Pancreas (tissue), 10 donors: ENCODE results near the gene SLIT3. TPM values are rescaled to one million over a fixed set of nuclear protein-coding genes. Genes with fewer than 3 reads are reported as not detected.

Experiments used
- ATAC-seq, 4 donors: fragments of 200-7000 bp; cut with Tn5 transposase; one replicate each; pipeline versions ENCODE4 v1.8.0 to v1.9.1; 2020; ENCODE audit warnings: mild to moderate bottlenecking in 4 of 4, moderate library complexity in 4 of 4
- DNase-seq, 6 donors: peaks; one replicate each; pipeline ENCODE4 v3.0.0-alpha.2; 2020
- FAIRE-seq: peaks from 2 replicates; lab custom pipeline; 2012; peaks lifted over from hg19 to GRCh38; lab: Jason Lieb, UNC
- H3K27ac ChIP-seq, 4 donors: fragments of 200-600 bp; sonication (generic); 1 replicate in 3 of 4; 2 replicates in 1 of 4; pipeline versions ENCODE4 v1.5.0 to v1.8.0; 2020
- H3K27me3 ChIP-seq, 4 donors: fragments of 200-600 bp; one replicate each; pipeline ENCODE4 v1.8.0; 2021
- H3K36me3 ChIP-seq, 3 donors: fragments of 200-600 bp; sonication (generic) in 1 of 3; one replicate each; pipeline versions ENCODE4 v1.5.0 to v1.8.0; 2020 to 2021
- H3K4me1 ChIP-seq, 3 donors: fragments of 200-600 bp; one replicate each; pipeline ENCODE4 v1.8.0; 2021
- H3K4me3 ChIP-seq, 4 donors: fragments of 200-600 bp; sonication (generic) in 2 of 4; one replicate each; pipeline versions ENCODE4 v1.5.0 to v1.8.0; 2020 to 2021
- H3K9me3 ChIP-seq, 4 donors: fragments of 200-600 bp; one replicate each; pipeline ENCODE4 v1.8.0; 2021
- WGBS, 2 donors: extraction: QIAGEN DNeasy Blood & Tissue Kit; methylation state at CpG; one replicate each; pipeline ENCODE4 v1.1.7; 2013; 5-methylcytosine and 5-hydroxymethylcytosine counted together
- intact Hi-C, 3 donors: fragments of 100-400 bp; cut with DNase I; formaldehyde crosslinking; loops; one replicate each; pipeline versions ENCODE4 v1.11.1 to v1.14.2; 2022
- microRNA-seq, 2 donors: library from miRNA; unstranded; fragments of <30 nt; microRNA quantifications; one replicate each; pipeline versions ENCODE4 to v1.1.0, GENCODE V29; 2019 to 2020
- polyA plus RNA-seq, 2 donors: library from polyadenylated mRNA; stranded (reverse); fragments of 200-250 nt; gene quantifications; one replicate each; pipeline ENCODE4 v1.2.3, GENCODE V29; 2013
- total RNA-seq, 6 donors: library from RNA; stranded (reverse); fragmentation: NEBNext Ultra II Directional in 4 of 6; extraction: Animal tissue kit (Norgen Biotek cat#: 25700) in 4 of 6; gene quantifications; one replicate each; pipeline versions ENCODE4 v1.2.1 to v1.2.4, GENCODE V29; 2021 to 2023
- TF ChIP-seq, protein P1 (sequence below), 4 donors: fragments of 200-600 bp; sonication (generic) in 3 of 4; IDR thresholded peaks; one replicate each; pipeline versions ENCODE4 v1.5.0 to v1.8.0; 2021; ENCODE audit warnings: antibody characterized with exemption in 4 of 4
- donor health status: healthy with polysubstance abuse.
- donor health status: DM: no; HTN: no; CAD: no; lungs with moderate emphysema.
- donor health status: DM: no; HTN: no; CAD: no.
- donor health status: control.
- donor health status: control.
- donor health status: Bipolar disorder and iron deficiency.
- donor health status: DM: yes; HTN: yes; CAD: no.
- donor health status: DM: no; HTN: no; CAD: no.
- donor health status: DM: no; HTN: no; CAD: no.
- donor health status: DM: yes; HTN: yes; CAD: no.

The SLIT3 gene
- total and polyA plus RNA-seq, 8 donors: 1.1 to 11.4 (median 2.1) TPM

DNA sequence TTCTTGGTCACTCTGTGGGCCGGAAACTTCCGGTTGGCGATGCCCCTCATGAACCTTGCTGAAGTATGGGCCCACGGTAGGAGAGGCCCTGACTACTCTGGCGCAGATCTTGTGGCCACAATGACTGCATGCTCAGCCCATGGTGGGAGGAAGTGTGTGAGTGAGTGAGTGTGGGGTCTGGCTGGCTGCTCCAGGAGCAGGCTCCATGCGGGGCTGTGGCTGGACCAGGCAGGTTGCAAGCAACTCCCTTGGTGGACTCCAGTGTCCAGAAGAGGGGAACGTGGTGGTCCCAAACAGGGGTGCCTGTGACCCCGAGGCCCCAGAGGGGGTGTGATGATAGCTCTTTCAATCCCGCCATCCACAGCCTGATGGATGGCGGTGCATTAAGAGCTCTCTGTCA is 686.3 kb downstream of the SLIT3 start:
- Histone ChIP-seq H3K27ac (no peak overlapping the region), H3K9me3 (no peaks in the 10 kb centered on the region), H3K4me3 (no peak overlapping the region), H3K36me3 (no peaks in the 10 kb centered on the region), H3K4me1 (no peaks in the 10 kb centered on the region), H3K27me3 (no peaks in the 10 kb centered on the region)
- ATAC-seq (no peak), FAIRE-seq (no peak), DNase-seq (no peak)
- intact Hi-C loops: no loop called here
- TF ChIP-seq, protein P1, sequence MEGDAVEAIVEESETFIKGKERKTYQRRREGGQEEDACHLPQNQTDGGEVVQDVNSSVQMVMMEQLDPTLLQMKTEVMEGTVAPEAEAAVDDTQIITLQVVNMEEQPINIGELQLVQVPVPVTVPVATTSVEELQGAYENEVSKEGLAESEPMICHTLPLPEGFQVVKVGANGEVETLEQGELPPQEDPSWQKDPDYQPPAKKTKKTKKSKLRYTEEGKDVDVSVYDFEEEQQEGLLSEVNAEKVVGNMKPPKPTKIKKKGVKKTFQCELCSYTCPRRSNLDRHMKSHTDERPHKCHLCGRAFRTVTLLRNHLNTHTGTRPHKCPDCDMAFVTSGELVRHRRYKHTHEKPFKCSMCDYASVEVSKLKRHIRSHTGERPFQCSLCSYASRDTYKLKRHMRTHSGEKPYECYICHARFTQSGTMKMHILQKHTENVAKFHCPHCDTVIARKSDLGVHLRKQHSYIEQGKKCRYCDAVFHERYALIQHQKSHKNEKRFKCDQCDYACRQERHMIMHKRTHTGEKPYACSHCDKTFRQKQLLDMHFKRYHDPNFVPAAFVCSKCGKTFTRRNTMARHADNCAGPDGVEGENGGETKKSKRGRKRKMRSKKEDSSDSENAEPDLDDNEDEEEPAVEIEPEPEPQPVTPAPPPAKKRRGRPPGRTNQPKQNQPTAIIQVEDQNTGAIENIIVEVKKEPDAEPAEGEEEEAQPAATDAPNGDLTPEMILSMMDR (IDR thresholded peaks at IDR 0.05): no peak
- WGBS, 2 donors: 92 to 97% methylated on average over 10 of the region's 10 CpGs

GRCh38 chr5:168613996-168614395 is 686.9 kb downstream of the SLIT3 start:
- intact Hi-C loops: no loop called here
- TF ChIP-seq, protein P1 (IDR thresholded peaks at IDR 0.05): no peak
- H3K27ac ChIP-seq: no peak overlapping the region

DNA sequence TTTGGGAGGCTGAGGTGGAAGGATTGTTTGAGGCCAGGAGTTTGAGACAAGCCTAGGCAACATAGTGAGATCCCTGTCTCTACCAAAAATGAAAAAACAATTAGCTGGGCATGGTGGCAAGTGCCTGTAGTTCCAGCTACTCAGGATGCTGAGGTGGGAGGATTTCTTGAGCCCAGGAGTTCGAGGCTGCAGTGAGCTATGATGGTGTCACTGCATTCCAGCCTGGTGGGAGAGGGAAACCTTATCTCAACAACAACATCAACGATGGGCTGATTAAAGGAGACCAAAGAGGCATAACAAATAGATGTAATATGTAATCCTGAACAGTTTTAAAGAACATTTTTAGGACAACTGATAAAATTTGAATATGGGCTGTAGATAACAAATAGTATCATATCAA is 687.5 kb downstream of the SLIT3 start:
- Histone ChIP-seq H3K9me3 (no peaks in the 10 kb centered on the region), H3K36me3 (no peaks in the 10 kb centered on the region), H3K27me3 (no peaks in the 10 kb centered on the region), H3K4me3 (no peak overlapping the region), H3K4me1 (no peaks in the 10 kb centered on the region), H3K27ac (no peak overlapping the region)
- no peak for DNase-seq
- no peak for FAIRE-seq
- intact Hi-C loops: no loop called here
- WGBS, 2 donors: 24% methylated on average over 2 of the region's 2 CpGs
- TF ChIP-seq, protein P1 (IDR thresholded peaks at IDR 0.05): no peak
- no peak for ATAC-seq

More at GRCh38 chr5:168613996-168614395, 686.9 kb downstream of the SLIT3 start:
- H3K27me3 ChIP-seq: no peaks in the 10 kb centered on the region
- 23 to 26% methylated on average over 1 of the region's 1 CpG for WGBS, 2 donors
- no peak overlapping the region for H3K4me3 ChIP-seq
- DNase-seq (no peak), FAIRE-seq (no peak), ATAC-seq (no peak)
- no peaks in the 10 kb centered on the region for H3K9me3 ChIP-seq
- no peaks in the 10 kb centered on the region for H3K4me1 ChIP-seq
- H3K36me3 ChIP-seq: no peaks in the 10 kb centered on the region

GRCh38 chr5:168612996-168613395 is 687.9 kb downstream of the SLIT3 start:
- Histone ChIP-seq H3K27me3 (no peaks in the 10 kb centered on the region), H3K36me3 (no peaks in the 10 kb centered on the region), H3K4me3 (no peak overlapping the region), H3K27ac (no peak overlapping the region), H3K9me3 (no peaks in the 10 kb centered on the region), H3K4me1 (no peaks in the 10 kb centered on the region)
- DNase-seq (peak in 1 of 6 donors; percentile 16), ATAC-seq (peak; percentile 73 to 95 (median 89)), FAIRE-seq (peak; percentile 37)
- TF ChIP-seq, protein P1 (IDR thresholded peaks at IDR 0.05): no peak
- 6 to 7% methylated on average over 2 of the region's 2 CpGs for WGBS, 2 donors
- intact Hi-C loops: no loop called here

GRCh38 chr5:168612123-168612522 is 688.8 kb downstream of the SLIT3 start:
- no peaks in the 10 kb centered on the region for H3K36me3 ChIP-seq
- 71 to 76% methylated on average over 4 of the region's 4 CpGs for WGBS, 2 donors
- no peak overlapping the region for H3K4me3 ChIP-seq
- TF ChIP-seq, protein P1 (IDR thresholded peaks at IDR 0.05): no peak
- H3K27me3 ChIP-seq: no peaks in the 10 kb centered on the region
- no peak overlapping the region for H3K27ac ChIP-seq
- no peaks in the 10 kb centered on the region for H3K4me1 ChIP-seq
- no peaks in the 10 kb centered on the region for H3K9me3 ChIP-seq
- DNase-seq (no peak), FAIRE-seq (no peak), ATAC-seq (no peak)
- intact Hi-C loops: no loop called here

Small RNA genes within 50 kb of the gene (microRNA-seq; reads per million reads assigned to microRNA genes)
- 0 reads per million in 2 donors for gene MIR218-2
- 1.2 to 19.1 reads per million in 2 donors for gene MIR585
